GM18858 (cell line): ENCODE data around the gene EFHC1.

ENCODE experiments used
- ATAC-seq: cut with Tn5 transposase; IDR thresholded peaks from one replicate; pipeline ENCODE4 v1.9.1; 2021; ENCODE audit not compliant: unreplicated experiment

EFHC1 gene

GRCh38 chr6:52516269-52516668, 96.1 kb downstream of the EFHC1 start:
- ATAC-seq = no peak

GRCh38 chr6:52516943-52517342, 96.8 kb downstream of the EFHC1 start:
- no peak for ATAC-seq

GRCh38 chr6:52517502-52518278, 97.5 kb downstream of the EFHC1 start:
- peak; percentile 92 for ATAC-seq

GRCh38 chr6:52518279-52518945, 98.3 kb downstream of the EFHC1 start:
- ATAC-seq = no peak

- no peak for ATAC-seq
Observed at GRCh38 chr6:52519618-52520017, 99.5 kb downstream of the EFHC1 start.

GRCh38 chr6:52522151-52522626, 102.0 kb downstream of the EFHC1 start:
- no peak for ATAC-seq

- no peak for ATAC-seq
Observed at GRCh38 chr6:52522655-52523054, 102.5 kb downstream of the EFHC1 start.

- no peak for ATAC-seq
Observed at GRCh38 chr6:52523378-52524142, 103.4 kb downstream of the EFHC1 start.

GRCh38 chr6:52524918-52525317, 104.8 kb downstream of the EFHC1 start:
- no peak for ATAC-seq

- ATAC-seq = no peak
Observed at GRCh38 chr6:52526634-52527033, 106.5 kb downstream of the EFHC1 start.

GRCh38 chr6:52527436-52527835, 107.3 kb downstream of the EFHC1 start:
- no peak for ATAC-seq

GRCh38 chr6:52529311-52529710, 109.2 kb downstream of the EFHC1 start:
- peak; percentile 33 for ATAC-seq

GRCh38 chr6:52530351-52530750, 110.2 kb downstream of the EFHC1 start:
- no peak for ATAC-seq

GRCh38 chr6:52531396-52531795, 111.3 kb downstream of the EFHC1 start:
- no peak for ATAC-seq

GRCh38 chr6:52531834-52532233, 111.7 kb downstream of the EFHC1 start:
- ATAC-seq = no peak

- no peak for ATAC-seq
Observed at GRCh38 chr6:52532457-52532856, 112.3 kb downstream of the EFHC1 start.

- no peak for ATAC-seq
Observed at GRCh38 chr6:52533491-52533890, 113.3 kb downstream of the EFHC1 start.

GRCh38 chr6:52534363-52534762, 114.2 kb downstream of the EFHC1 start:
- ATAC-seq = no peak

- ATAC-seq = no peak
Observed at GRCh38 chr6:52534966-52535390, 114.8 kb downstream of the EFHC1 start.

GRCh38 chr6:52535711-52536423, 115.7 kb downstream of the EFHC1 start:
- no peak for ATAC-seq

GRCh38 chr6:52536424-52536916, 116.3 kb downstream of the EFHC1 start:
- peak; percentile 24 for ATAC-seq
